SH-SY5Y (cell line): ENCODE results near the gene PITPNM3.

ENCODE experiments used
- GATA2 ChIP-seq: IDR thresholded peaks from 2 replicates; pipeline ENCODE4 v1.6.1; 2011; ENCODE audit warnings: mild to moderate bottlenecking, low read depth, low read length
- GATA3 ChIP-seq: IDR thresholded peaks from 2 replicates; pipeline ENCODE4 v1.6.1; 2011; ENCODE audit warnings: low read depth, mild to moderate bottlenecking, low read length, moderate library complexity

GRCh38 chr17:6542577-6542976 is 13.8 kb downstream of the PITPNM3 start:
- no peak for TF ChIP-seq GATA2
- no peak for TF ChIP-seq GATA3
